Measurements from ENCODE around the gene MTX1. TPM values are rescaled to one million over a fixed set of nuclear protein-coding genes. Genes with fewer than 3 reads are reported as not detected.

MTX1 gene
- total RNA-seq, 3 donors from 2014 or later: 41.1 to 50.8 (median 44.8) TPM

- DNase-seq (ENCODE audit: low spot score in 2 of 2): peak; percentile 92 to 95
- intact Hi-C loops (cut with DNase I; ENCODE audit: low total_unique reads): no loop called here
- H3K4me1 ChIP-seq: peaks cover 0 to 10% of the 10 kb centered on the region in 2 donors
- peak within 1 kb of the TSS; percentile 96 to 98 for H3K27ac ChIP-seq
- H3K27me3 ChIP-seq: no peaks in the 10 kb centered on the region
- H3K4me3 ChIP-seq: peak within 1 kb of the TSS; percentile 76 to 90 (median 82)
- H3K9me3 ChIP-seq: no peaks in the 10 kb centered on the region
- no peaks in the 10 kb centered on the region for H3K36me3 ChIP-seq
- TF ChIP-seq POLR2A (IDR thresholded peaks at IDR 0.05): peak; percentile 56
- peak; percentile 41 to 78 (median 69) for TF ChIP-seq POLR2AphosphoS5 (IDR thresholded peaks at IDR 0.05)
- TF ChIP-seq, protein P1, sequence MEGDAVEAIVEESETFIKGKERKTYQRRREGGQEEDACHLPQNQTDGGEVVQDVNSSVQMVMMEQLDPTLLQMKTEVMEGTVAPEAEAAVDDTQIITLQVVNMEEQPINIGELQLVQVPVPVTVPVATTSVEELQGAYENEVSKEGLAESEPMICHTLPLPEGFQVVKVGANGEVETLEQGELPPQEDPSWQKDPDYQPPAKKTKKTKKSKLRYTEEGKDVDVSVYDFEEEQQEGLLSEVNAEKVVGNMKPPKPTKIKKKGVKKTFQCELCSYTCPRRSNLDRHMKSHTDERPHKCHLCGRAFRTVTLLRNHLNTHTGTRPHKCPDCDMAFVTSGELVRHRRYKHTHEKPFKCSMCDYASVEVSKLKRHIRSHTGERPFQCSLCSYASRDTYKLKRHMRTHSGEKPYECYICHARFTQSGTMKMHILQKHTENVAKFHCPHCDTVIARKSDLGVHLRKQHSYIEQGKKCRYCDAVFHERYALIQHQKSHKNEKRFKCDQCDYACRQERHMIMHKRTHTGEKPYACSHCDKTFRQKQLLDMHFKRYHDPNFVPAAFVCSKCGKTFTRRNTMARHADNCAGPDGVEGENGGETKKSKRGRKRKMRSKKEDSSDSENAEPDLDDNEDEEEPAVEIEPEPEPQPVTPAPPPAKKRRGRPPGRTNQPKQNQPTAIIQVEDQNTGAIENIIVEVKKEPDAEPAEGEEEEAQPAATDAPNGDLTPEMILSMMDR (IDR thresholded peaks at IDR 0.05): peak; percentile 92 to 96 (median 95)
These were observed 35.6 kb upstream of the MTX1 start, which contains the start of gene KRTCAP2 for GRCh38 chr1:155172732-155173477. Gene KRTCAP2, minus strand, starts transcription at chr1:155173304. Its CDS starts 80 bp downstream, at chr1:155173224.

DNA sequence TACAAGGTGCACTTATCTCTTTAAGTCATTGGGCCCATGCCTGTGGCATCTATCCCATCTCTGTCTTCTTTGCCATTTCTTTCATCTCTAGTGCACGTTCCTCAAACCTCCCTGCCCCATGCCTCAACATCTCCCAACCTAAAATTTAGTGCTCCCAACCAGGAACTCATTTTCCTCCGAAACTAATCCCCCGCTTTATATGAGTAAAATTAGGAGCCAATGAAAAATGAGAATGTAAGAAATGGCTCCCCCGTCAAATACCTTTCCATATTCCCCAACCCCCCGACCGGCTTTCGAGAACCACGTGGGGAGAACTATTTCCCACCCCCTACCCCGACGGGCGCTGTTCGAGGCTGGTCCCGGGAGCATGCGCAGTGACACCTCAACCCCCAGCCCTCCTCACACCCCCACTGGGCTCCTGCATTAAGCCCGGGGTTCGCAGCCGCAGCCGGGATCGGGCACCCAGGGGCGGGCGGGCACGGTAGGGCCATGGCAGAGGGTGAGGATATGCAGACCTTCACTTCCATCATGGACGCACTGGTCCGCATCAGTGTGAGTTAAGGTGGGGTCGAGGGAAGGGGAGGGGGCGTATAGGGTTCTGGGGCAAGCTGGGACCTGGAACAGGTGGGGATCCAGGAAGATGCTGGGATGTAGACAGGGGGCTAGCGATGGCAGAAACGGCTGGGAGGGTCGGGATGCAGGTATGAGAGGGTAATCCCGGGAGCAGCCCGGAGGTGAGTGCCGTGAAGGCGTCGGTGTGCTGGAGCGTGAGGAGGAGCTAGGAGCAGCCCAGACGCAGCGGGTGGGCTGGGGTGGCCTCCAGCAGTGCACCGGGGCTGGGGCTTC lies 34.8 kb upstream of the MTX1 start, which contains the start of gene TRIM46:
Gene TRIM46, plus strand, starts transcription at position 372 of the 846 bp plus-strand sequence. Its CDS starts 118 bp downstream, at position 490.
- intact Hi-C loops (cut with DNase I; ENCODE audit: low total_unique reads): no loop called here
- DNase-seq (ENCODE audit: low spot score in 2 of 2): peak; percentile 17 to 51

GRCh38 chr1:155174324-155175280 lies 33.9 kb upstream of the MTX1 start:
- peak overlapping the region in 1 of 2 donors; percentile 25 for H3K27ac ChIP-seq
- H3K9me3 ChIP-seq: no peaks in the 10 kb centered on the region
- TF ChIP-seq, protein P1 (IDR thresholded peaks at IDR 0.05): no peak
- TF ChIP-seq POLR2AphosphoS5 (IDR thresholded peaks at IDR 0.05) (no peak), POLR2A (IDR thresholded peaks at IDR 0.05) (no peak)
- H3K36me3 ChIP-seq: no peaks in the 10 kb centered on the region
- no peaks in the 10 kb centered on the region for H3K27me3 ChIP-seq
- DNase-seq (ENCODE audit: low spot score in 2 of 2): peak; percentile 19 to 48
- intact Hi-C loops (cut with DNase I; ENCODE audit: low total_unique reads): no loop called here
- H3K4me1 ChIP-seq: peaks cover 0 to 16% of the 10 kb centered on the region in 2 donors
- peak overlapping the region in 2 of 3 donors; percentile 76 to 90 for H3K4me3 ChIP-seq

More for the DNA sequence above, 34.8 kb upstream of the MTX1 start, which contains the start of gene TRIM46:
- no peaks in the 10 kb centered on the region for H3K27me3 ChIP-seq
- TF ChIP-seq, protein P1 (IDR thresholded peaks at IDR 0.05): no peak
- TF ChIP-seq POLR2A (IDR thresholded peaks at IDR 0.05): no peak
- no peak for TF ChIP-seq POLR2AphosphoS5 (IDR thresholded peaks at IDR 0.05)
- H3K4me1 ChIP-seq: peaks cover 0 to 10% of the 10 kb centered on the region in 2 donors
- H3K9me3 ChIP-seq: no peaks in the 10 kb centered on the region
- peak within 1 kb of the TSS; percentile 76 to 90 (median 82) for H3K4me3 ChIP-seq
- peak within 1 kb of the TSS; percentile 96 to 98 for H3K27ac ChIP-seq
- H3K36me3 ChIP-seq: no peaks in the 10 kb centered on the region

- no peak for TF ChIP-seq POLR2AphosphoS5 (IDR thresholded peaks at IDR 0.05)
- peak in 1 of 2 donors; percentile 52 for DNase-seq (ENCODE audit: low spot score in 2 of 2)
- intact Hi-C loops (cut with DNase I; ENCODE audit: low total_unique reads): no loop called here
- Histone ChIP-seq H3K9me3 (no peaks in the 10 kb centered on the region), H3K27ac (no peak overlapping the region), H3K27me3 (no peaks in the 10 kb centered on the region), H3K4me1 (peaks cover 0 to 16% of the 10 kb centered on the region in 2 donors), H3K4me3 (no peak overlapping the region), H3K36me3 (no peaks in the 10 kb centered on the region)
These were observed 33.1 kb upstream of the MTX1 start for GRCh38 chr1:155175281-155175926.
